ENCODE measurements around the gene NAP1L1.
A peak's percentile ranks its signal among the peaks of the same experiment; 100 is the strongest.

Gene NAP1L1

GRCh38 chr12:76037130-76038103 lies 47.1 kb downstream of the NAP1L1 start:
- peak; percentile 92 for FAIRE-seq

- FAIRE-seq, result no peak
Measured at GRCh38 chr12:76035045-76035444, 49.4 kb downstream of the NAP1L1 start.

- FAIRE-seq, result no peak
Measured at GRCh38 chr12:76033081-76034011, 51.1 kb downstream of the NAP1L1 start.

- no peak for FAIRE-seq
Measured at GRCh38 chr12:76032043-76032981, 52.2 kb downstream of the NAP1L1 start.

GRCh38 chr12:76031414-76032042 lies 53.0 kb downstream of the NAP1L1 start, which contains the start of gene PHLDA1:
Gene PHLDA1, minus strand, starts transcription at chr12:76031776.
- FAIRE-seq, result no peak

- no peak for FAIRE-seq
Measured at GRCh38 chr12:76031081-76031413, 53.4 kb downstream of the NAP1L1 start.

- no peak for FAIRE-seq
Measured at GRCh38 chr12:76030341-76031080, 54.0 kb downstream of the NAP1L1 start.

- FAIRE-seq, result no peak
Measured at GRCh38 chr12:76029982-76030340, 54.5 kb downstream of the NAP1L1 start.

- no peak for FAIRE-seq
Measured at GRCh38 chr12:76028571-76029277, 55.8 kb downstream of the NAP1L1 start.

GRCh38 chr12:76026643-76027063 lies 57.8 kb downstream of the NAP1L1 start:
- FAIRE-seq, result no peak

GRCh38 chr12:76025601-76026575 lies 58.6 kb downstream of the NAP1L1 start:
- FAIRE-seq, result no peak

GRCh38 chr12:76024942-76025600 lies 59.4 kb downstream of the NAP1L1 start:
- no peak for FAIRE-seq

GRCh38 chr12:76024102-76024781 lies 60.2 kb downstream of the NAP1L1 start:
- no peak for FAIRE-seq

GRCh38 chr12:76023069-76023690 lies 61.3 kb downstream of the NAP1L1 start:
- no peak for FAIRE-seq

GRCh38 chr12:76022506-76022905 lies 62.0 kb downstream of the NAP1L1 start:
- FAIRE-seq, result no peak

- FAIRE-seq, result no peak
Measured at GRCh38 chr12:76020731-76021672, 63.5 kb downstream of the NAP1L1 start.

Measured in islet of Langerhans (tissue), 1 donor.